GM21526 (cell line): Measurements from ENCODE around the gene HPCAL1.

ENCODE experiments used
- ATAC-seq: cut with Tn5 transposase; IDR thresholded peaks from one replicate; pipeline ENCODE4 v1.9.1; 2021; ENCODE audit warnings: moderate library complexity; ENCODE audit not compliant: unreplicated experiment, low FRiP score

Gene HPCAL1

GRCh38 chr2:10267551-10268465 lies 34.9 kb upstream of the HPCAL1 start:
- no peak for ATAC-seq

- no peak for ATAC-seq
Measured at GRCh38 chr2:10269291-10269690, 33.4 kb upstream of the HPCAL1 start.

- no peak for ATAC-seq
Measured at GRCh38 chr2:10269711-10270610, 32.7 kb upstream of the HPCAL1 start.

DNA sequence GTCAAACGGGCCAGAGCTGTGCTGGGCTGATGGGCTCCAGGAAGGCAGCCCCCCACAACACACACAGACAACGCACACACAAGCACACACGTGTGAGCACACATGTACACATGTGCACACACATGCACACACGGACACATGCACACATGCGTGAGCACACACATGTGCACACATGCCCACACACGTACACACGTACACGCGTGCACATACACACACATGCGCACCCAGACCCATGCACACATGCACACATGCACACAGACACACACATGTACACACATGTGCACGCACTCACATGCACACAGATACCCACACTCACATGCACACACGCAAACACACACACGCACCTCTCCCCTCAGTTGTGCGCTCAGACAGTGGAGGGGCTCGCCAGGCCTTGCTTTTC lies 31.2 kb upstream of the HPCAL1 start:
- no peak for ATAC-seq

DNA sequence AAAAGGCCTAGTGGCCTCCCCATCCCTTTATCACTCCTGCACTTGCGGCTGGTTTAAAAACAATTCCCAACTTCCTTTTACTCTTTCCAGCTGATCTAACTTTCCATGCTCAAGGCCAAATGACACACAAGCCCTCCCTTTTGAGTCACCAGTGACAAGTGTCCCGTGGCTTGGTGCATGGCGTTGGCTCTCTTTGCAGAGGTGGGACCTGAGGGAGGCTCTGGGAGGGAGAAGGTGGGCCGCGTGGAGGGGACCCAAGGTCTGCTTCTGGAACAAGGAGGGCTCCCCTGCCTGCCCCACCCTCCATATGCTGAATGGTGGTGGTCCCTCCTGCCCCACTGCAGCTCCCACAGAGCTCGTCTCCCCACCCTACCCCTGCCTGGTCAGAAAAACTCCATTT lies 30.8 kb upstream of the HPCAL1 start:
- no peak for ATAC-seq

DNA sequence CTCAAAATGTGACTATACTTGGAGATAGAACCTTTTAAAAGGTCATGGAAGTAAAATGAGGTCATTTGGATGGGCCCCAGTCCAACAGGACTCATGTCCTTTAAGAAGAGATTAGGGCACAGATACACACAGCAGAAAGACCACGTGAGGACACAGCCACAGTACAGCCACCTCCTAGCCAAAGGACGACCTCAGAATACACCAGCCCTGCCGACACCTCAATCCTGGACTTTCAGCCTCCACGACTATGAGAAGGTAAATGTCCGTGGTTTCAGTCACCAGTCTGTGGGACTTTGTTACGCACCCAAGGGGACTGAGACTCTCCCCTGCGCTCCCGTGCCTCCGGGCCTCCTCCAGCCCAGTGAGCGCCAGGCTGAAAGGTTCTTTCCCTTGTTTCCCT lies 30.2 kb upstream of the HPCAL1 start:
- ATAC-seq, result no peak

DNA sequence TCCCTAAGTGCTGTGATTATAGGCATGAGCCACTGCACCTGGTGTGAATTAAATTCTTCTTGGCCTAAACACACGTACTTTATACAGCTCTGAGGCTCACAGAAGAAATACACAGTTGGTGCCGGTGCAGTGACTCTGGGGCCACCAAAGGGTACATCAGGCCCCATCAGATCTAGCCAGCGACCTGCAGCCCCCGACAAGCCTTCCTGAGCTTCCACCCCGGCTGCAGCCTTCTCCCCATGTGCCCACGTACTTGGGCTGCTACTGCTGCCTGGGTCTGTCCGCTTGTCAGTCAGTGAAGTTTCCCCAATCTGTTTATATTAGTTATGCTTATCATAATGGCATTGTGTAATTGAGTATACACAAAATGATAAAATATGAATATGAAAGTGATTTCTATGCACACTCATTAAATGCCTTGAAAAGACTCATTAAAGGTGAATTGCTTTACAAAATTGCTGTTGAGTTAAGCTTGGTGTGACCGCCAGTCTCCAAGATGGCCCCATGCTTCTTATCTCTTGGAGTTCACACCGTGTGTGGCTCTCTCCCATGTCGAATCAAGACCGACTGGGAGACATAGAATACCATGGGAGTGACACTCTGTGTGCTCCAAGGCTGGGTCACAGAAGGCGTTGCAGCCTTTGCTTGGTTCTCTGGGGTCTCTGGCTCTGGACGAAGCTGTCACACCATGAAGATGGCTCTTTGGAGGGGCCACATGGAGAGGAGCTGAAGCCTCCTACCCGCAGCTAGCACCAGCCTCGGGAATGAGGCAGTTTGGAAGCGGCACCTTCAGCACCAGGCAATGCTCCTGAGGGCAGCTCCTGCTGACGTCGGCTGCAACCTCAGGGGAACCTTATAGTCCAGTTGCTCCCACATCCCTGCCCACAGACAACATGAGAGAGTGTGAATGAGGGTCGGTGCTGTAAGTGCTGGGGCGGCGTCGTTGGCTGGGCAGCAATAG lies 29.2 kb upstream of the HPCAL1 start:
- ATAC-seq, result no peak

DNA sequence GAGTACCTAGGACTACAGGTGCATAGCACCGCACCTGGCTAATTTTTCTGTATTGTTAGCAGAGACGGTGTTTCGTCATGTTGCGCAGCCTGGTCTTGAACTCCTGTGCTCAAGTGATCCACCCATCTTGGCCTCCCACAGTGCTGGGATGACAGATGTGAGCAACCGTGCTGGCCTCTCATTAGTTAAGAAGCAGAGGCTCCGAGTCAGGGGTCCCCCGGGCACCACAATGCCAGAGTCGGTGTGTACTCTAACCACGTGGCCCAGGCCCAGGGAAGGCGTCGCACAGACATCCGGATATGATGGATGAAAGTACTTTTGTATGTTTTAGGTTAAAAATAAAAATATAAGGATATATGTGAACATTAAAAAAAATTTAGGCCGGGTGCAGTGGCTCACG lies 28.3 kb upstream of the HPCAL1 start:
- ATAC-seq, result no peak

DNA sequence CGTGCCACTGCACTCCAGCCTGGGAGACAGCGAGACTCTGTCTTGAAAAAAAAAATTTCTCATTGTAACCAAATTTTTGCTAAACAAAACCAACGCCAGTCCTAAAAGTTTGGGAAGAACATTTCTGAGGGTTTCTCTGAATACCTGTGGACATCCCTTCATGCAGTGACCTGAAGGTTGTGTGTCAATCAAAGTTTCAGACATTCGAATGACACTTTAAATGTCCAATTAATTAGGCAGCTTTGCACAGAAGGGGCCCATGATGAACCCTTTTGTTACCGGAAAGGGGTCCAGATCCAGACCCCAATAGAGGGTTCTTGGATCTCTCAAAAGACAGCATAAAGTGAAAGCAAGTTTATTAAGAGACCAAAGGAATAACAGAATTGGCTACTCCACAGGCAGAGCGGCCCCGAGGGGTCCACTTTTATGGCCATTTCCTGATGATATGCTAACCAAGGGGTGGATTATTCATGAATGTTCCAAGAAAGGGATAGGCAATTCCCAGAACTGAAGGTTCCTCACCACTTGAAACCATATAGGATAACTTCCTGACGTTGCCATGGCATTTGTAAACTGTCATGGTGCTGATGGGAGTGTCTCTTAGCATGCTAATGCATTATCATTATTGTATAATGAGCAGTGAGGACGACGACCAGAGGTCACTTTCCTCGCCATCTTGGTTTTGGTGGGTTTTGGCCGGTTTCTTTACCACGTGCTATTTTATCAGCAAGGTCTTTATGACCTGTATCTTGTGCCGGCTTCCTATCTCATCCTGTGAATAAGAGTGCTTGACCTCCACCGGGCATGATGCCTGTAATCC lies 27.5 kb upstream of the HPCAL1 start:
- ATAC-seq, result no peak

- no peak for ATAC-seq
Measured at GRCh38 chr2:10276481-10277292, 26.0 kb upstream of the HPCAL1 start.

DNA sequence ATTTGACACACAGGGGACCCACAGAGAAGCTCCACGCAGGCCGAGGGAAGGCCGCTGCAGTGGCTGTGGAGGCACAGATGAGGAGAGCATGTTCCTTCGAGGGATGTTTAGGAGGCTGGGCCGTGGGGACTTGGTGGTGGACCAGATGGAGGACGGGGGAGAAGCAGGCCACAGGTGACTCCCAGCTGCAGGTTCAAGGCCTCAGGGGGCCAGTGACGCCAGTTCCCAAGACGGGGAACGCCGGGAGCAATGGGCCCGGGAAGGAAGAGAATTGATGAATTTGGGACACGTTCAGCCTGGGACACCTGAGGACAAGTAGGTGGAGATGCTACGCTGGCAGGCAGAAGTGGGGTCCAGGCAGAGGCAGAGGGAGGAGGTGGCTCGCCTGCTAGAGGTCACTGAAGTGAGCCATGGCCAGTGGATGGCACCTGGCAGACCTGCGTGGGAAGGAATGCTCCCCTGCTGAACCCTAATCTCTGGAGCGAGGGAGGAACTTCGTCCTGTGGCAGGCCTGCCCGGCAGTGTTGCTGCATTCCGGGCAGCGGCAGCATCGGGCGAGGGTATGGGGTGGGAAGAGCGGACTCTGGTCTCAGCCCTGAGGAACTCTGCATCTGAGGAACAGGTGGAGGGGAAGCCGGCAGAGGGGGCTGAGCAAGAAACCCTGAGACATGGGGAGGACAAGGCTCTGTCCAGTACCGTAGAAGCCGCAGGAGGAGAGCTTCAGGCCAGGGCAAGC lies 25.2 kb upstream of the HPCAL1 start:
- no peak for ATAC-seq

DNA sequence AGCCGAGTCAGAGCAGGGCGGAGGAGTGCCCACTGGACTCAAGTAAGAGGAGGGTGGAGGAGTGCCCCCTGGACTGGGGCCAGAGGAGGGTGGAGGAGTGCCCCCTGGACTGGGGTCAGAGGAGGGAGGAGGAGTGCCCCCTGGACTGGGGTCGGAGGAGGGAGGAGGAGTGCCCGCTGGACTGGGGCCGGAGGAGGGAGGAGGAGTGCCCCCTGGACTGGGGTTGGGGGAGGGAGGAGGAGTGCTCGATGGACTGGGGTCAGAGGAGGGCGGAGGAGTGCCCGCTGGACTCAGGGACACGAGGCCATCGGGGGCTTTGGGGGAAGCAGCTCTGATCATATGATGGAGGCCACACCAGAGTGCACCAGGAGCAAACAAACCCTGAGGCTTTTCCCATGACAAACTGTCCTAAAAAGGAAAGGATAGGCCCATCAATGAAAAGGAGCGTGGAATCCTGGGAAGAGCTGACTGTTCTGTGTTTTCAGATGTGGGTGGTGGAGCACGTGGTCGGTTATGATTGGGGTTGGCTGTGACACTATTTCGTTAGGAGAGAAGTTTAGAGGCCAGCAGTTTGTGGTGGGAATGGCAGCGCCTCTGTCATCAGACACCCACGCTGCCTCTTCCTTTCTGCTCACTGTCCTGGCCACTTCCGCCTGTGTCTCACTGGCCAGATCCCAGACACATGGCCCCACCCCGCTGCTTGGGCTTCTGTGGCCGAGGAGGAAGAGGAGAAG lies 24.5 kb upstream of the HPCAL1 start:
- ATAC-seq, result no peak

GRCh38 chr2:10278763-10279471 lies 23.8 kb upstream of the HPCAL1 start:
- ATAC-seq, result no peak

GRCh38 chr2:10279472-10279870 lies 23.2 kb upstream of the HPCAL1 start:
- no peak for ATAC-seq

DNA sequence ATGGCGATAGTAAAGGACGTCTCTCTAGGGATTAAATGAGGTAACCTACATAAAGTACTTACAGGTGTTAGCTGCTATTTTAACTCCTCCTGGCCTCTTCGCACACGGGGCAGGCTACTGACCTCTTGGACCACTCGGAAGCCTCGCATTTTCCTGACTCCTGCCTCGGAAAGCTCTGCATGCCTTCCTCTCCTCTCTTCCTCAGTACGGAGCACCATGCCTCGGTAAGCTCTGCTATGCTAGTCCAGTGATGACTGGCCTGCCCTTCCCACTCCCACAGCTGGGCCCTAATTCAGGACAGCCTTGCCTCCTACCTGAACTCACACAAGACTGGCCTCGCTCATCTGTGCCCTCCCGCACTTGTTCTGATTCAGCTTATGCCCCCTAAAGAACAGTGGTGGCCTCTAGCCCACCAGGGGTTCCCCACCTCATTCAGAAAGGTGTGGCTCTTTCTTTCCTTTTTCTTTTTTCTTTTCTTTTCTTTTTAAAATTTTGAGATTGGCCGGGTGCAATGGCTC lies 22.7 kb upstream of the HPCAL1 start:
- no peak for ATAC-seq

GRCh38 chr2:10281891-10282290 lies 20.8 kb upstream of the HPCAL1 start:
- no peak for ATAC-seq
